Activated CD8-positive, alpha-beta T cell treated with anti-CD3 and anti-CD28 coated beads for 36 hours (primary cell): ENCODE measurements around the gene PIGS. TPM values are rescaled to one million over a fixed set of nuclear protein-coding genes. Genes with fewer than 3 reads are reported as not detected.
"Not testable (repeated sequence)": the region's sequence is repeated elsewhere in the genome, so short reads cannot be mapped to it uniquely, and the experiment has no call there.

Source experiments
- ATAC-seq: fragments of 200-7000 bp; cut with Tn5 transposase; one replicate; pipeline ENCODE4 v1.10.0; 2021; ENCODE audit warnings: mild to moderate bottlenecking, moderate library complexity
- CTCF ChIA-PET: fragments of 350-600 bp; sonication (Branson Sonifier 250); formaldehyde crosslinking; loops from one replicate; lab custom pipeline; 2021; ENCODE audit warnings: antibody characterized with exemption; lab: Charles Lee
- POLR2A ChIA-PET: fragments of 350-600 bp; sonication (Branson Sonifier 250); formaldehyde crosslinking; loops from one replicate; lab custom pipeline; 2021; ENCODE audit warnings: antibody characterized with exemption; lab: Charles Lee
- DNase-seq: peaks from one replicate; pipeline ENCODE4 v3.0.0-alpha.2; 2020
- H3K27ac Mint-ChIP-seq: one replicate; pipeline ENCODE4 v1.8.0; 2021; ENCODE audit warnings: mild to moderate bottlenecking, mixed read lengths
- H3K27me3 Mint-ChIP-seq: one replicate; pipeline ENCODE4 v1.8.0; 2021; ENCODE audit warnings: mixed read lengths
- H3K36me3 Mint-ChIP-seq: one replicate; pipeline ENCODE4 v1.8.0; 2021; ENCODE audit warnings: low read depth, mixed read lengths
- H3K4me1 Mint-ChIP-seq: one replicate; pipeline ENCODE4 v1.8.0; 2021; ENCODE audit warnings: low read depth, mixed read lengths
- H3K4me3 Mint-ChIP-seq: one replicate; pipeline ENCODE4 v1.8.0; 2021; ENCODE audit warnings: mild to moderate bottlenecking, moderate library complexity, mixed read lengths
- H3K9me3 Mint-ChIP-seq: one replicate; pipeline ENCODE4 v1.8.0; 2021; ENCODE audit warnings: mixed read lengths
- intact Hi-C: fragments of 100-400 bp; cut with micrococcal nuclease; formaldehyde crosslinking; loops from one replicate; pipeline ENCODE4 v1.10.0; 2022
- total RNA-seq, 2 experiments: library from RNA; stranded (reverse); gene quantifications; one replicate each; pipeline ENCODE4 v1.2.3, GENCODE V29; 2021
- TF ChIP-seq, protein P1 (sequence below): fragments of 200-600 bp; IDR thresholded peaks from one replicate; pipeline ENCODE4 v1.8.0; 2022; ENCODE audit warnings: antibody characterized with exemption, mild to moderate bottlenecking

The PIGS gene
- total RNA-seq, 2 experiments from 2014 or later = 33.8 to 36.9 TPM

DNA sequence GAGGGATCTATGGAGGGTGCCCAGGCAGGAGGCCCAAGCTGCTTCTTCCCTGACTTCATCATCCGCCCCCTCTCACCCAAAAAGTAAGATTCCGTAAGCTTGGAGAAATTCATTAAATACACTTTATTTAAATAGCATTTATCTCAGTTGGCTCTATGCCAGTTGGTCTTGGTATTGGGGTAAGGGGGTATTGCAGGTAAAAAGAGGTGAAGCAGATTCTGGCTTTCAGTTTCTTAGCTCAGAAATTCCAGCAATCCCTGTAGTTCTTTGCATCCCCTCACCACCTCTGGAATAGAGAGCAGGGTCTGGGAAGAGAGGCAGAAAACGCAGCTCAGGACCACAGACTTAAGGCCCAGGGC, 6.1 kb upstream of the PIGS start:
- DNase-seq = no peak
- ChIA-PET POLR2A (interaction anchor here (0.7 to 9.1 kb wide), 13 partner anchors 9 to 241 kb away, joined by 3 to 58 read pairs (median 4); partner anchors contain the start of genes BLTP2, SPAG5 and UNC119), CTCF (interaction anchor here (1.2 to 4.4 kb wide), 6 partner anchors 12 to 37 kb away, joined by 3 to 27 read pairs (median 4); no protein-coding TSS in a partner anchor)
- intact Hi-C loops = no loop called here
- Mint-ChIP-seq H3K36me3 (peaks cover 63% of the 10 kb centered on the region), H3K27me3 (no peaks in the 10 kb centered on the region), H3K4me3 (no peak overlapping the region), H3K4me1 (peaks cover 42% of the 10 kb centered on the region), H3K27ac (no peak overlapping the region), H3K9me3 (no peaks in the 10 kb centered on the region)
- TF ChIP-seq, protein P1, sequence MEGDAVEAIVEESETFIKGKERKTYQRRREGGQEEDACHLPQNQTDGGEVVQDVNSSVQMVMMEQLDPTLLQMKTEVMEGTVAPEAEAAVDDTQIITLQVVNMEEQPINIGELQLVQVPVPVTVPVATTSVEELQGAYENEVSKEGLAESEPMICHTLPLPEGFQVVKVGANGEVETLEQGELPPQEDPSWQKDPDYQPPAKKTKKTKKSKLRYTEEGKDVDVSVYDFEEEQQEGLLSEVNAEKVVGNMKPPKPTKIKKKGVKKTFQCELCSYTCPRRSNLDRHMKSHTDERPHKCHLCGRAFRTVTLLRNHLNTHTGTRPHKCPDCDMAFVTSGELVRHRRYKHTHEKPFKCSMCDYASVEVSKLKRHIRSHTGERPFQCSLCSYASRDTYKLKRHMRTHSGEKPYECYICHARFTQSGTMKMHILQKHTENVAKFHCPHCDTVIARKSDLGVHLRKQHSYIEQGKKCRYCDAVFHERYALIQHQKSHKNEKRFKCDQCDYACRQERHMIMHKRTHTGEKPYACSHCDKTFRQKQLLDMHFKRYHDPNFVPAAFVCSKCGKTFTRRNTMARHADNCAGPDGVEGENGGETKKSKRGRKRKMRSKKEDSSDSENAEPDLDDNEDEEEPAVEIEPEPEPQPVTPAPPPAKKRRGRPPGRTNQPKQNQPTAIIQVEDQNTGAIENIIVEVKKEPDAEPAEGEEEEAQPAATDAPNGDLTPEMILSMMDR = no peak
- ATAC-seq = no peak

DNA sequence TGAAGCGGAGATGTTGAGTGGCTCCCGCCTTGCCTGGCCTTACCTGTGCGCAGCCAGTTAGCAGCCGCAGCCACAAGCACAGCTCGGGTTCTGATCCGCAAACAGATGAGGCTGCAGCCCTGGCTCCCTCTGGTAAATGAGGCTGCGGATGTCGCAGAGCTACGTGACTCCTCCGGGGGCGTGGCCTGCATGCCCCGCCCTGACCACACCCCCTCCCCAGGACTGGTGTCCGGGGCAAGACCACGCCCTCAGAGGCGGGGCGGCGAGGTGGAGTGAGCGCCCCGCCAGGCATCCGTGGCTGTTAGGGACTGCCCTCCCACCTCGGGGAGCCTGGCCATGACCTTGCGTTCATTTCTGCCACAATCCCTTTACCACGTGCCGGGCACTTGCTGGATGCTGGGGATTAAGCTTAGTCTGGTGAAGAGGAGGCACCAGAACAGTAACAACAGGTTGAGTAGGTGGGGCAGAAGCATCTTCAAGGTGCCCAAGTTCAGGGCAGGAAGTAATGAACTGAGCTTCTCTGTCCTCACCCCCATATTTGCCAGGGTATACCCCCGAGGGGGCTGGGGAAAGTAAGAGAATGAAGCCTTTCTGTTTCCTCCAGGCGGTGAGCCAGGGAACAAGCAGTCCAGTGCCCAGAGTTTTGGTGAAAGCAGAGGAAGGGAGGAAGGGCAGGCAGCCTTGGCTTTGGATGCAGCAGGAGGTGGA, 5.6 kb upstream of the PIGS start, which contains the start of gene ALDOC:
Gene ALDOC, minus strand, starts transcription at position 138 of the 708 bp plus-strand sequence. CDS start 1,363 bp downstream, outside the sequence.
- DNase-seq = peak; percentile 99
- peaks cover 47% of the 10 kb centered on the region for H3K4me1 Mint-ChIP-seq
- no peaks in the 10 kb centered on the region for H3K27me3 Mint-ChIP-seq
- peak within 1 kb of the TSS; percentile 81 for H3K4me3 Mint-ChIP-seq
- CTCF ChIA-PET = interaction anchor here (0.6 to 4.4 kb wide), 8 partner anchors 11 to 161 kb away, joined by 3 to 27 read pairs (median 4); no protein-coding TSS in a partner anchor
- intact Hi-C loops = no loop called here
- TF ChIP-seq, protein P1 = no peak
- H3K9me3 Mint-ChIP-seq = no peaks in the 10 kb centered on the region
- peak; percentile 98 for ATAC-seq
- peaks cover 63% of the 10 kb centered on the region for H3K36me3 Mint-ChIP-seq
- H3K27ac Mint-ChIP-seq = peak within 1 kb of the TSS; percentile 93
- POLR2A ChIA-PET = interaction anchor here (0.7 to 9.1 kb wide), 15 partner anchors 9 to 241 kb away, joined by 3 to 58 read pairs (median 4); partner anchors contain the start of genes BLTP2, SPAG5 and UNC119

DNA sequence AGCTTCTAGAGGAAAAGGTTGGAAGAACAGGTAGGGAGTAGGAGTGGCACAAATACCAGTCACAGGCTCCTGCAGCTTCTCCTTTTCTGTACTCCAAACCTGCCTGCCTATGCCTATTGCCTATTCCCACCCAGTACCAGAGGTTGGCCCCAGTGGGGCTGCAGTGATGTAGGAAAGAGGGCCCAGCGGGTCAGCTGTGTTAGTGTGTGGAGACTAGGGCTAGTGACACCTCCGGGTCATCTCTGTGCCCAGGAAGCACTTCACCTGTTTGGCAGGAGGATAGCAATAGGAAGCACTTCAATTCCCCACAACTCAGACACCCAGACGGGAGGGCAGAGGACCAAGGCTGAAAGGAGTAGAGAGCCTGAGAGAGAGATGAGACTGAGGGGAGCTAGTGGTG, 4.7 kb upstream of the PIGS start:
- intact Hi-C loops, H3K9me3 Mint-ChIP-seq, DNase-seq, ATAC-seq, H3K27me3 Mint-ChIP-seq: not testable (repeated sequence)
- POLR2A ChIA-PET = interaction anchor here (1.1 to 9.1 kb wide), 5 partner anchors 17 to 67 kb away, joined by 3 to 58 read pairs (median 5); partner anchors contain the start of gene SPAG5
- peak overlapping the region; percentile 81 for H3K4me3 Mint-ChIP-seq
- CTCF ChIA-PET = interaction anchor here (1.0 to 4.4 kb wide), 6 partner anchors 9 to 57 kb away, joined by 3 to 27 read pairs (median 4); no protein-coding TSS in a partner anchor
- H3K27ac Mint-ChIP-seq = peak overlapping the region; percentile 47
- peaks cover 48% of the 10 kb centered on the region for H3K4me1 Mint-ChIP-seq
- H3K36me3 Mint-ChIP-seq = peaks cover 63% of the 10 kb centered on the region

DNA sequence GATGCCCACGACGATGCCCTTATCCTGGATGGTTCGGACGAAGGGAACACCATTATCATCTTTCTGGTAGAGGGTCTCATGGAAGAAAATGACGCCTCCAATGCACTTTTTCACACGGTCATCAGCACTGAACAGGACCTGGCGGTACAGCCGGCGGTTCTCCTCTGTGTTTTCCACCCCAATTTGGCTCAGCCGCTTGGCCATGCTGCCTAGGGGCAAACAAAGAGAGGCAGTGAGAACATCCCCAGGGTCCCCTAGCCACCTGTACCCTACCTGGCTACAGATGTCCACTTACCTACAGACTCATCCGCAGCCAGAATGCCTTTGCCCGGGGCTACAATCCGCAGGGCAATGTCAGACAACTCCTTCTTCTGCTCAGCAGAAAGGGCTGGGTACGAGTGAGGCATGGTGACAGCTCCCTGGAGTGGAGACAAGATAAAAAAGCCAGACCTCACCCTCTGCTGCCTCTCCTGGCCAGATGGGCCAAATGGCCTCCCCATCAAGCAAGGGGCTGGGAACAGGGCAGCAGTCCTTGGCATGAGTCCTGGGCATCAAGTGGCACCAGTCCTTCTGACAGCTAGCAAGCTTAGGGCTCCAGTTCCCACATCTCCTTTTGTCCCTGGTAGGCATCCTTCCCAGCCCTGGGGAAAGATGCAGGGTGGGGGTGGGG, 3.9 kb upstream of the PIGS start:
- ATAC-seq = no peak
- no peaks in the 10 kb centered on the region for H3K27me3 Mint-ChIP-seq
- no peak overlapping the region for H3K4me3 Mint-ChIP-seq
- ChIA-PET POLR2A (interaction anchor here (1.3 to 9.1 kb wide), 4 partner anchors 17 to 68 kb away, joined by 3 to 58 read pairs (median 4); partner anchors contain the start of gene SPAG5), CTCF (interaction anchor here (0.7 to 4.4 kb wide), 8 partner anchors 10 to 57 kb away, joined by 3 to 27 read pairs (median 4); no protein-coding TSS in a partner anchor)
- no peaks in the 10 kb centered on the region for H3K9me3 Mint-ChIP-seq
- intact Hi-C loops = no loop called here
- TF ChIP-seq, protein P1 = no peak
- no peak overlapping the region for H3K27ac Mint-ChIP-seq
- H3K4me1 Mint-ChIP-seq = peaks cover 45% of the 10 kb centered on the region
- peak; percentile 14 for DNase-seq
- peaks cover 59% of the 10 kb centered on the region for H3K36me3 Mint-ChIP-seq

DNA sequence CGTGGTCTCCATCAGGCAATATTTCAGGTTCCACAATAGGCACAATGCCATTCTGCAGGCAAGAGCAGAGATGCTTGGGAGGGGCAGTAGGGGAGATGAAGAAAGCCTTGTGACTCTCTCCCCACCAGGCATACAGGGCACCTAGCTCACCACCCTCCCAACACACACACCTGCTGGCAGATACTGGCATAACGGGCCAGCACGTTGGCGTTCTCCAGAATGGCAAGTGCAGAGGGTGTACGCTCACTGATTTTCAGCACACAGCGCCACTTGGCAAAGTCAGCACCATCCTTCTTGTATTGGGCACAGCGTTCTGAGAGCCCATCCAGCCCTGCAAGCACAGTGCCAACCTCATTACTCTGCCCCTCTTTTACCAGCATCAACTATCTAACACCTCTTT, 3.2 kb upstream of the PIGS start:
- no peak for ATAC-seq
- peaks cover 56% of the 10 kb centered on the region for H3K36me3 Mint-ChIP-seq
- intact Hi-C loops = no loop called here
- H3K4me1 Mint-ChIP-seq = peaks cover 43% of the 10 kb centered on the region
- H3K4me3 Mint-ChIP-seq = peak overlapping the region; percentile 10
- H3K9me3 Mint-ChIP-seq = no peaks in the 10 kb centered on the region
- ChIA-PET POLR2A (interaction anchor here (1.3 to 1.6 kb wide), 2 partner anchors 16 to 38 kb away, joined by 3 to 5 read pairs; no protein-coding TSS in a partner anchor), CTCF (interaction anchor here (0.7 to 1.7 kb wide), 2 partner anchors 11 to 24 kb away, joined by 3 to 4 read pairs; no protein-coding TSS in a partner anchor)
- no peak overlapping the region for H3K27ac Mint-ChIP-seq
- no peak for DNase-seq
- TF ChIP-seq, protein P1 = no peak
- no peaks in the 10 kb centered on the region for H3K27me3 Mint-ChIP-seq
